ENCODE data around the gene EMP2.

- no peak for TF ChIP-seq EZH2 (IDR thresholded peaks at IDR 0.05; ENCODE audit: borderline replicate concordance, low read length)
- TF ChIP-seq, protein P1, sequence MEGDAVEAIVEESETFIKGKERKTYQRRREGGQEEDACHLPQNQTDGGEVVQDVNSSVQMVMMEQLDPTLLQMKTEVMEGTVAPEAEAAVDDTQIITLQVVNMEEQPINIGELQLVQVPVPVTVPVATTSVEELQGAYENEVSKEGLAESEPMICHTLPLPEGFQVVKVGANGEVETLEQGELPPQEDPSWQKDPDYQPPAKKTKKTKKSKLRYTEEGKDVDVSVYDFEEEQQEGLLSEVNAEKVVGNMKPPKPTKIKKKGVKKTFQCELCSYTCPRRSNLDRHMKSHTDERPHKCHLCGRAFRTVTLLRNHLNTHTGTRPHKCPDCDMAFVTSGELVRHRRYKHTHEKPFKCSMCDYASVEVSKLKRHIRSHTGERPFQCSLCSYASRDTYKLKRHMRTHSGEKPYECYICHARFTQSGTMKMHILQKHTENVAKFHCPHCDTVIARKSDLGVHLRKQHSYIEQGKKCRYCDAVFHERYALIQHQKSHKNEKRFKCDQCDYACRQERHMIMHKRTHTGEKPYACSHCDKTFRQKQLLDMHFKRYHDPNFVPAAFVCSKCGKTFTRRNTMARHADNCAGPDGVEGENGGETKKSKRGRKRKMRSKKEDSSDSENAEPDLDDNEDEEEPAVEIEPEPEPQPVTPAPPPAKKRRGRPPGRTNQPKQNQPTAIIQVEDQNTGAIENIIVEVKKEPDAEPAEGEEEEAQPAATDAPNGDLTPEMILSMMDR (conservative IDR thresholded peaks at IDR 0.05 in 1 of 2, IDR thresholded peaks at IDR 0.05 in 1 of 2; ENCODE audit: extremely low read depth in 1 of 2, insufficient read depth in 1 of 2, low read depth in 1 of 2, low read length in 2 of 2), result peak in 1 of 2 donors; percentile 22
These were observed 14.0 kb upstream of the EMP2 start for GRCh38 chr16:10594312-10594950.

All from mammary epithelial cell (primary cell).